ENCODE measurements around the gene OGDH.

GRCh38 chr7:44632196-44632595 lies 25.8 kb downstream of the OGDH start:
- TF ChIP-seq CTCF (IDR thresholded peaks at IDR 0.05; ENCODE audit: low read length) (no peak), EZH2 (IDR thresholded peaks at IDR 0.05; ENCODE audit: borderline replicate concordance, low read length) (no peak)

Data from OCI-LY1 (cell line).